Fibroblast of the aortic adventitia (primary cell): Measurements from ENCODE around the gene EMILIN2. TPM values are rescaled to one million over a fixed set of nuclear protein-coding genes. Genes with fewer than 3 reads are reported as not detected.
"Not testable (repeated sequence)": the region's sequence is repeated elsewhere in the genome, so short reads cannot be mapped to it uniquely, and the experiment has no call there.

Experiments
- DNase-seq: peaks from one replicate; pipeline ENCODE4 v3.0.0-alpha.2; 2010; ENCODE audit warnings: low read depth
- H3K4me3 ChIP-seq: 2 replicates; pipeline ENCODE4 v1.5.1; 2011; ENCODE audit warnings: low read depth, mild to moderate bottlenecking, control low read depth, low read length, moderate library complexity
- total RNA-seq: library from RNA; depleted of rRNA; stranded (reverse); fragments of >200 nt; gene quantifications from 2 replicates; pipeline ENCODE4 v1.2.3, GENCODE V29; 2012; ENCODE audit warnings: low replicate concordance
- TF ChIP-seq, protein P1 (sequence below): IDR thresholded peaks from 2 replicates; pipeline ENCODE4 v1.5.1; 2011; ENCODE audit warnings: mild to moderate bottlenecking, low read length, control low read depth, inconsistent platforms; ENCODE audit not compliant: insufficient read depth

Gene EMILIN2
- total RNA-seq, 1 donor, result 11.2 TPM

DNA sequence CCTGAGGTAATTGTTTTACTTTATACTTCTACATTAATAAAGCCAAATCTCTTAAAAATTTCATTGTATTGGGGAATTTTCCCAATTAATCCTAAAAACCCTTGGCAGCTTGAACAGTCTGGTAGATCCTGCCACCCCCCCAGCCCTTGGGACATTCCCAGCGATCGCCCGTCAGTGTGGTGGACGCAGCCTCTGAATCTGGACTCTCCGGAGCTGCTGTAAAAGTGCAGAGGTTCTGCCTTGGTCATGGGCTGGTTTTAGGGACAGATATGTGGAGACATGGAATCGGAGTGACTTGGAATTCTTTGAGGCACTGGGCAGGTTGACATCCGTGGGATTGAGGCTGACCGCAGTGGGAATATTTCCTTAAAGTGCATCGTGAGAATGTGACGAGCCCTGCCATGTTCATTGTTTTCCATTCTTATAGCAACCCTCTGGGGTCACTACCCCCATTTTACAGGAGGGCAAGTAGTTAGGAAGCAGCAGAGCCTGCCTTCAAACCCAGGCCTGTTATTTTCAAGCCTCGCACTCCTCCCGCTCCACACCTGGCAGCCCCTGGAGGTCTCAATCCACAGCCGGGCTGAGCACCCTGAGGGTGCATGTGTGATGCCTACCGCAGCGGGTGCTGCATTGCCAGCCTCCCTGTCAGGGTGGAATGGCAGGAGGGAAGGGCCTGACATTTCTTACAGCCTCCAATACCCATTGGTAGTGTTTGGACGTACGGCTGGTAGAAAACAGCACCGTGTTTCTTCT is 6.5 kb downstream of the EMILIN2 start:
- H3K4me3 ChIP-seq, result no peak overlapping the region
- DNase-seq, result no peak
- TF ChIP-seq, protein P1, sequence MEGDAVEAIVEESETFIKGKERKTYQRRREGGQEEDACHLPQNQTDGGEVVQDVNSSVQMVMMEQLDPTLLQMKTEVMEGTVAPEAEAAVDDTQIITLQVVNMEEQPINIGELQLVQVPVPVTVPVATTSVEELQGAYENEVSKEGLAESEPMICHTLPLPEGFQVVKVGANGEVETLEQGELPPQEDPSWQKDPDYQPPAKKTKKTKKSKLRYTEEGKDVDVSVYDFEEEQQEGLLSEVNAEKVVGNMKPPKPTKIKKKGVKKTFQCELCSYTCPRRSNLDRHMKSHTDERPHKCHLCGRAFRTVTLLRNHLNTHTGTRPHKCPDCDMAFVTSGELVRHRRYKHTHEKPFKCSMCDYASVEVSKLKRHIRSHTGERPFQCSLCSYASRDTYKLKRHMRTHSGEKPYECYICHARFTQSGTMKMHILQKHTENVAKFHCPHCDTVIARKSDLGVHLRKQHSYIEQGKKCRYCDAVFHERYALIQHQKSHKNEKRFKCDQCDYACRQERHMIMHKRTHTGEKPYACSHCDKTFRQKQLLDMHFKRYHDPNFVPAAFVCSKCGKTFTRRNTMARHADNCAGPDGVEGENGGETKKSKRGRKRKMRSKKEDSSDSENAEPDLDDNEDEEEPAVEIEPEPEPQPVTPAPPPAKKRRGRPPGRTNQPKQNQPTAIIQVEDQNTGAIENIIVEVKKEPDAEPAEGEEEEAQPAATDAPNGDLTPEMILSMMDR, result no peak

DNA sequence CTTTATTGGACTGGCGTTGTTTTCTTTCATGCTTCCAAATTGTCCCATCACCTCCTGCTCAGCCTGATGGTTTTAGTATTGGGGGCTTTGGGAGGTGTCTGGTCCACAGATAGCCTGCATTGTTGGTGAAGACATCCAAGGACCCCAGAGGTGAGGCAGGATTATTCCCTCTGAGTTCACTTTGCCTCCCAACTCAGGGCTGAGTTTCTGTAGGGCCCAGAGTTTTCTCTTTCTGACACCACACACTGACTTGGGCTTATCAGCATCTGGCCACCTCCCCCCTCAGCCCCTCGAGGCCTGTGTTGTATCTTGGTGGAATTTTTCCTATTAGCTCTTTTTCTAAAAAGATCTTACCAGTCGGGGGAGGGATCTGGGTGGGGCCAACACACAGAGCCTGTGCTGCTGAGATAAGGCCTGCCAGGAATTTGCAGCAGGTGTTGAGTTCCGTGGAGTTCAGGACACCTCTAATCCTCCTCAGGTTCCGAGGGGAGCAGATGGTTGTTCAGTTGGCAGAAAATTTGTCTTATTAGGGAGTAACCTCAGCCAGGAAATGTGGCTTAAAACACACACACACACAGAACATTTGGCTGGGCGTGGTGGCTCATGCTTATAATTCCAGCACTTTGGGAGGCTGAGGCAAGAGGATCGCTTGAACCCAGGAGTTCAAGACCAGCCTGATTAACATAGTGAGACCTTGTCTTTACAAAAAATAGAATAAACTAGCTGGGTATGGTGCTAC is 7.3 kb downstream of the EMILIN2 start:
- TF ChIP-seq, protein P1, result no peak
- peak; percentile 51 for DNase-seq
- no peak overlapping the region for H3K4me3 ChIP-seq

DNA sequence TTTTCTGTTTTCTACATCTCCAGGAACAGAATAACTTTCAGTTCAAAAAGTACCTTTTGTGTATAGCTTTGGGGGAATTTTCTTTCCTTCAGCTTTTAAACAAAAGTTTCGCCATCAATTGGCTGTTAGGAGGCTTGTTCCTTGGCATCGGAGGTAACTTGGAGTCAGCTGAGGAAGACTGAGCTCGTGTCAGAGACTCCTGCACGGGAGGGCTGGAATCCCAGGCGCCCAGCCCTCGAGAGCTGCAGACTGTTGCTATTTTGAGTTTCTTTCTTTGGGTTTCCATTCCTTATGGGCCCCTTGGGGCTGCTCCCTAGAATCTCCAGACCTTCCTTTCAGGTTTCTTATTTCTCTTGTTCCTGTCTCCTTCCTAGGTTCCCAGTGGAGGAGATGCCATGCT is 8.1 kb downstream of the EMILIN2 start:
- TF ChIP-seq, protein P1, result no peak
- H3K4me3 ChIP-seq, result no peak overlapping the region
- peak; percentile 79 for DNase-seq

DNA sequence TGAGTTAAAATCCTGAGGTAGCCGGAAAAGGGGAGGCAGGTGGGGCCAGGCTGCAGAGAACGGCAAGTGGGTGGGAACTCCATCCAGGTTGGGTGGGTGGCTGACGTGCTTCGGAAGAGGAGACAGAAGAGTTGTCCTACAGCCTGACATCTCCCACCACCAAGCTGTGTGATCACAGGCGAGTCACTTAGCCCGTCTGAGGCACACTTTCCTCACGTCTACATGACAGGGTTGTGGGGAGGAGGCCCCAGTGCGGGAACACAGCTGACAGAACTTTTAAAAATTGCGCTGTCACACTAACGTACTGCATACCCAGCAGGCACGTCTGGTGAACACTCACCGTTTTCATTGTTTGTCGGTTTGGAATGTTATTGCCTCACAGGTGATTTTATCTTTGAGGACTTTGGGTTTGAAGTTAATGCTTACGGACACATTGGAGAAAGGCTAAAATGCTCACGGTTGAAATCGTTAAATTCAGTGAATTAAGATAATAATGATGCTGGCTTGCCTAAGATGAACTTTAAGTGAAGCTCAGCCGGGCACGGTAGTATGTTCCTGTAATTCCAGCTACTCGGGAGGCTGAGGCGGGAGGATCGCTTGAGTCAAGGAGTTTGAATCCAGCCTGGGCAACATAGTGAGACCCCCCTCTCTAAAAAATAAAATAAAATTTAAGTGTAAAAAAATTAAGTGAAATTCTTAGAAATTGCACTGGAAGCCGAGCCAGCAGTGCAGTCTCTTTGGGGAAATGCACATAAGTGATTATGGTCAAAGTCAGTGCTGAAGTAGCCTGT is 8.9 kb downstream of the EMILIN2 start:
- TF ChIP-seq, protein P1, result no peak
- no peak for DNase-seq
- no peak overlapping the region for H3K4me3 ChIP-seq

DNA sequence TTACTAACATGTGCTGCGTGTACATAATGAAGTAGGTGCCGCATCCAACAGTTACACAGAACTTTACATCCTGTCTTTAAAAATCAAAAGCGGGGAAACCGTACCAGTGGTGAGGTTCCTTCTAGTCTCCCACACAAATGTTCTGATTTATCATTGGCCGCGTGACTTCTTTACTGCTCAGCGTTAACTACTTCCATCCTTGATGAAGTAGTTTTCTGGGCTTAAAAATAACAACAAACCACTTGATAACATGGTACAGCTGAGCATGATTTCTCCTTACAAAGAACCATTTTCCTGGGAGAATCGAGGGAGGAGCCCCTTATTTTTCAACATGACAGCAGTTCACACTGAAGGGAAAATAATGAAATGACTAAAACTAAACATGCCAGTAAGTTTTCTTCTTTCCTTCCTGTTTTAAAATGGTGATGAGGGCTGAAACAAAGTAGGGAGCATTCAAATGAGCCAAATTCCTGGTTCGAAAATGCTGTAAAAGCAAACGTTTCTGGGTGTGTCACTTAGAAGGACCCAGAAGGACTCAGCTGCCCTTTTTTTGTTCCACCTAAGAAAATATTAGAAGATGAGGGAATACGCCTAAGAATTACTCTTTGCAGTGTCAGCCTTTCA is 9.9 kb downstream of the EMILIN2 start:
- TF ChIP-seq, protein P1, result no peak
- DNase-seq, result peak; percentile 57
- no peak overlapping the region for H3K4me3 ChIP-seq

DNA sequence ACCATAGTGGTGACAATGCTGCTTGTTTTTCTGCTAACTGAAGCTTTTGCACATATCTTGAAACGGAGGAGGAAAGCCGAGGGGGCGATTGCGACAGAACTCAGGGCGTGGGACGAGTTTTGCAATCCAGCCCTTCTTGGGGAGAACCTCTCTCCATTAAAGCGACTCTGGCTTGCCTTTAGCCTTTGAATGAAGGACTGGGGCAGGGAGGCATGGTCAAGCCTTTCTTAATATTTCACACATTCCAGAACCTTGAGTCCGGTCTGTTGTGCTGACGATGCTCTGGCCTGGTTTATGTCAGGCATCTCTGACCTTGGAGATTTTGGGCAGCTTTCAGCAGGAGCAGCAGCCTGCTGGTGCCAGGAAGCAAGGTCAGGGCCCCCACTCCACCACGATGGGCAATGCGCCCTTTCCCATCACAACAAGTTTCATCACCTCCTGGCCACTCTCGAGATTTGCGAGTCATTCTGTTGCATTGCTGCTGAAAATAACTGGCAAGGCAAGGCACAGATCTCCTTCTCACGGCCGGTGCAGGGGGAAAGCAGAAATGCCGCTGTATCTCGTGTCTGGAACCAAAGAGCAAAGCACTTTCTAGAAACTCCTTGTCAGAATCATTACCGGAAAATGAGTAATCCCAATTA is 10.8 kb downstream of the EMILIN2 start:
- H3K4me3 ChIP-seq, result no peak overlapping the region
- DNase-seq, result peak; percentile 100

DNA sequence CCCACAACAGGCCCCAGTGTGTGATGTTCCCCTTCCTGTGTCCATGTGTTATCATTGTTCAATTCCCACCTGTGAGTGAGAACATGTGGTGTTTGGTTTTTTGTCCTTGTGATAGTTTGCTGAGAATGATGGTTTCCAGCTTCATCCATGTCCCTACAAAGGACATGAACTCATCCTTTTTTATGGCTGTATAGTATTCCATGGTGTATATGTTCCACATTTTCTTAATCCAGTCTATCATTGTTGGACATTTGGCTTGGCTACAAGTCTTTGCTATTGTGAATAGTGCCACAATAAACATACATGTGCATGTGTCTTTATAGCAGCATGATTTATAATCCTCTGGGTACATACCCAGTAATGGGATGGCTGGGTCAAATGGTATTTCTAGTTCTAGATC is 13.6 kb downstream of the EMILIN2 start:
- DNase-seq, H3K4me3 ChIP-seq: not testable (repeated sequence)

More for the DNA sequence above, 10.8 kb downstream of the EMILIN2 start:
- TF ChIP-seq, protein P1, result no peak

DNA sequence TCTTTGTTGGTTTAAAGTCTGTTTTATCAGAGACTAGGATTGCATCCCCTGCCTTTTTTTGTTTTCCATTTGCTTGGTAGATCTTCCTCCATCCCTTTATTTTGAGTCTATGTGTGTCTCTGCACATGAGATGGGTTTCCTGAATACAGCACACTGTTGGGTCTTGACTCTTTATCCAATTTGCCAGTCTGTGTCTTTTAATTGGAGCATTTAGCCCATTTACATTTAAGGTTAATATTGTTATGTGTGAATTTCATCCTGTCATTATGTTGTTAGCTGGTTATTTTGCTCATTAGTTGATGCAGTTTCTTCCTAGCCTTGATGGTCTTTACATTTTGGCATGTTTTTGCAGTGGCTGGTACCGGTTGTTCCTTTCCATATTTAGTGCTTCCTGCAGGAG is 17.2 kb downstream of the EMILIN2 start:
- DNase-seq, H3K4me3 ChIP-seq: not testable (repeated sequence)

DNA sequence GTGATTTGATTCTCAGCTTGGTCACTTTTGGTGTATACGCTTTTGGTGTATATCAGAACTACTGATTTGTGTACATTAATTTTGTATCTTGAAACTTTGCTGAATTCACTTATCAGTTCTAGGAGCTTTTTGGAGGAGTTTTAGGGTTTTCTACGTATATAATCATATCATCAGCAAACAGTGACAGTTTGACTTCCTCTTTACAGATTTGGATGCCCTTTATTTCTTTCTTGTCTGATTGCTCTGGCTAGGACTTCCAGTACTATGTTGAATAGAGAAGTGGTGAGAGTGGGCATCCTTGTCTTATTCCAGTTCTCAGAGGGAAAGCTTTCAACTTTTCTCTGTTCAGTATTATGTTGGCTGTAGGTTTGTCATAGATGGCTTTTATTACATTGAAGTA is 19.7 kb downstream of the EMILIN2 start:
- H3K4me3 ChIP-seq, DNase-seq: not testable (repeated sequence)
